HL-60 (cell line): Measurements from ENCODE around the gene SLC10A3.

ENCODE experiments used
- DNase-seq, 2 experiments: peaks; one replicate each; pipeline ENCODE4 v3.0.0-alpha.2; 2010 to 2020; ENCODE audit warnings: low read depth in 1 of 2, low spot score in 1 of 2
- H3K27ac ChIP-seq: fragments of 250-450 bp; sonication (Bioruptor Pico); replicated peaks from 2 replicates; pipeline ENCODE4 v1.5.1; 2020; ENCODE audit warnings: mild to moderate bottlenecking, moderate library complexity
- H3K27me3 ChIP-seq: fragments of 250-450 bp; sonication (Bioruptor Pico); 2 replicates; pipeline ENCODE4 v1.5.1; 2021; ENCODE audit warnings: mild to moderate bottlenecking, moderate library complexity; ENCODE audit not compliant: insufficient read depth, poor library complexity, severe bottlenecking
- H3K4me3 ChIP-seq: replicated peaks from 2 replicates; pipeline ENCODE4 v1.5.1; 2011; ENCODE audit warnings: mild to moderate bottlenecking, control low read depth, low read length; ENCODE audit not compliant: insufficient read depth
- GABPA ChIP-seq: IDR thresholded peaks from 2 replicates; pipeline ENCODE4 v1.6.1; 2012; ENCODE audit warnings: low read depth
- POLR2AphosphoS5 ChIP-seq: IDR thresholded peaks from 2 replicates; pipeline ENCODE4 v1.6.1; 2012; ENCODE audit warnings: low read depth
- SPI1 ChIP-seq: IDR thresholded peaks from 2 replicates; pipeline ENCODE4 v1.6.1; 2012; ENCODE audit warnings: low read depth, mild to moderate bottlenecking, borderline replicate concordance
- TF ChIP-seq, protein P1 (sequence below): IDR thresholded peaks from one replicate; pipeline ENCODE4 v1.5.1; 2011; ENCODE audit warnings: low read length, control low read depth, inconsistent platforms; ENCODE audit not compliant: insufficient read depth
- TF ChIP-seq, protein P2 (sequence below): IDR thresholded peaks from 2 replicates; pipeline ENCODE4 v1.6.1; 2012; ENCODE audit warnings: low read depth; ENCODE audit not compliant: insufficient replicate concordance

SLC10A3 gene

DNA sequence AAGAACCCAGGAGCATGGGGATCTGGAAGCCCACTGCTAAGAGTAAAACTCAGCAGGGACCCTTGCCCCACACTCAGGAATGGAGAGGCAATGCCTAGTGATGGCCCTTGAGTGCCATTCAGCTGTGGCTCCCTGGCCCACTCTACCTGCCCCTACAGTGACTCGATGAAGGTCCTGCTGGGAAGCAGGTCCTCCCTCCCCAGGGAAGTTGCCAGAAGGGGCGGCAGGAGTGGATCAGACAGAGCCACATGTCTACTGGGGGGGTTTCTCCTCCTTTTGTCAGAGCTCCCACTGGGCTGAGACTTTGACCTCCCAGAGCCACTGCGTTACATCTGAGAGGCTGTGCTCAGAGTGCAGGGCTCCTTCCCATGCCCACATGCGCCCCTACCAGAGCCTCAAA is 1.2 kb downstream of the SLC10A3 start:
- Histone ChIP-seq H3K4me3 (no peak overlapping the region), H3K27me3 (no peaks in the 10 kb centered on the region), H3K27ac (no peak overlapping the region)
- TF ChIP-seq, protein P1, sequence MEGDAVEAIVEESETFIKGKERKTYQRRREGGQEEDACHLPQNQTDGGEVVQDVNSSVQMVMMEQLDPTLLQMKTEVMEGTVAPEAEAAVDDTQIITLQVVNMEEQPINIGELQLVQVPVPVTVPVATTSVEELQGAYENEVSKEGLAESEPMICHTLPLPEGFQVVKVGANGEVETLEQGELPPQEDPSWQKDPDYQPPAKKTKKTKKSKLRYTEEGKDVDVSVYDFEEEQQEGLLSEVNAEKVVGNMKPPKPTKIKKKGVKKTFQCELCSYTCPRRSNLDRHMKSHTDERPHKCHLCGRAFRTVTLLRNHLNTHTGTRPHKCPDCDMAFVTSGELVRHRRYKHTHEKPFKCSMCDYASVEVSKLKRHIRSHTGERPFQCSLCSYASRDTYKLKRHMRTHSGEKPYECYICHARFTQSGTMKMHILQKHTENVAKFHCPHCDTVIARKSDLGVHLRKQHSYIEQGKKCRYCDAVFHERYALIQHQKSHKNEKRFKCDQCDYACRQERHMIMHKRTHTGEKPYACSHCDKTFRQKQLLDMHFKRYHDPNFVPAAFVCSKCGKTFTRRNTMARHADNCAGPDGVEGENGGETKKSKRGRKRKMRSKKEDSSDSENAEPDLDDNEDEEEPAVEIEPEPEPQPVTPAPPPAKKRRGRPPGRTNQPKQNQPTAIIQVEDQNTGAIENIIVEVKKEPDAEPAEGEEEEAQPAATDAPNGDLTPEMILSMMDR = no peak
- TF ChIP-seq SPI1 (no peak), GABPA (no peak)
- DNase-seq = no peak

DNA sequence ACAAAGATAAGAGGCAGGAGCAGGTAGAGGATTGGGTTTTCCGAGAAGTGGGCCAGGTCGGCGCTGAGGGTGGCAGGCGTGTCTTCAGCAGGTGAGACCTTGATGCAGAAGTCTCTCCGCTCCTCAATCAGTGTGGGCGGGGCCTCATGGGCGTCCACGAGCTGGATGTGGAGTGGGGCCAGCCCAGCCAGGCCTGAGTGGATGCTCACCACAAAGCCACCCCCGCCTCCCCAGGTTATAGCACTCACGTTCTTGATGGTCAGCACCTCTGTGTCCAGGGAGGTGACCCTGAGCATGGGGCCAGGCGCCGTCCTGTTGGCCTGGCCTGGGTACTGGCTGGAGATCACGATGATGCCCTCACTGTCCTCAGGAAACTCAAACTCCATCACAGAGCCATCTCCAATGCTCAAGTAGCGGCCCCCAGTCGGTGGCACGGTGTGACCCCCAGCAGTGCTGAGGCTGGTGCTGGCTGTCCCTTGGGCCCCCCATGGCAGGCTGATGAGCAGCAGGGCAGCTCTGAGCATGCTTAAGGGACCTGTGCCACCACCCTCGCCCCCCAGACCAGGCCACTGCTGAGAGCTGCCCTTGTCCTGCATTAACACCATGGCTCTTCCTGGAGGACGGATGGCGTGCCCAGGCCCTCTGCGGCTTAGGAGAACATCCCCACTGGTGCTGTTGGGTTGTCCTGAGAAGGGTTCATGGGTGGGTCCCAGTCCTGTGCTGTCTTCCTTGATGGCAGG is 1.9 kb downstream of the SLC10A3 start:
- Histone ChIP-seq H3K27me3 (no peaks in the 10 kb centered on the region), H3K27ac (no peak overlapping the region), H3K4me3 (no peak overlapping the region)
- TF ChIP-seq, protein P1 = no peak
- TF ChIP-seq POLR2AphosphoS5 (no peak), GABPA (no peak), SPI1 (no peak)
- TF ChIP-seq, protein P2, sequence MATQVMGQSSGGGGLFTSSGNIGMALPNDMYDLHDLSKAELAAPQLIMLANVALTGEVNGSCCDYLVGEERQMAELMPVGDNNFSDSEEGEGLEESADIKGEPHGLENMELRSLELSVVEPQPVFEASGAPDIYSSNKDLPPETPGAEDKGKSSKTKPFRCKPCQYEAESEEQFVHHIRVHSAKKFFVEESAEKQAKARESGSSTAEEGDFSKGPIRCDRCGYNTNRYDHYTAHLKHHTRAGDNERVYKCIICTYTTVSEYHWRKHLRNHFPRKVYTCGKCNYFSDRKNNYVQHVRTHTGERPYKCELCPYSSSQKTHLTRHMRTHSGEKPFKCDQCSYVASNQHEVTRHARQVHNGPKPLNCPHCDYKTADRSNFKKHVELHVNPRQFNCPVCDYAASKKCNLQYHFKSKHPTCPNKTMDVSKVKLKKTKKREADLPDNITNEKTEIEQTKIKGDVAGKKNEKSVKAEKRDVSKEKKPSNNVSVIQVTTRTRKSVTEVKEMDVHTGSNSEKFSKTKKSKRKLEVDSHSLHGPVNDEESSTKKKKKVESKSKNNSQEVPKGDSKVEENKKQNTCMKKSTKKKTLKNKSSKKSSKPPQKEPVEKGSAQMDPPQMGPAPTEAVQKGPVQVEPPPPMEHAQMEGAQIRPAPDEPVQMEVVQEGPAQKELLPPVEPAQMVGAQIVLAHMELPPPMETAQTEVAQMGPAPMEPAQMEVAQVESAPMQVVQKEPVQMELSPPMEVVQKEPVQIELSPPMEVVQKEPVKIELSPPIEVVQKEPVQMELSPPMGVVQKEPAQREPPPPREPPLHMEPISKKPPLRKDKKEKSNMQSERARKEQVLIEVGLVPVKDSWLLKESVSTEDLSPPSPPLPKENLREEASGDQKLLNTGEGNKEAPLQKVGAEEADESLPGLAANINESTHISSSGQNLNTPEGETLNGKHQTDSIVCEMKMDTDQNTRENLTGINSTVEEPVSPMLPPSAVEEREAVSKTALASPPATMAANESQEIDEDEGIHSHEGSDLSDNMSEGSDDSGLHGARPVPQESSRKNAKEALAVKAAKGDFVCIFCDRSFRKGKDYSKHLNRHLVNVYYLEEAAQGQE = no peak
- no peak for DNase-seq

DNA sequence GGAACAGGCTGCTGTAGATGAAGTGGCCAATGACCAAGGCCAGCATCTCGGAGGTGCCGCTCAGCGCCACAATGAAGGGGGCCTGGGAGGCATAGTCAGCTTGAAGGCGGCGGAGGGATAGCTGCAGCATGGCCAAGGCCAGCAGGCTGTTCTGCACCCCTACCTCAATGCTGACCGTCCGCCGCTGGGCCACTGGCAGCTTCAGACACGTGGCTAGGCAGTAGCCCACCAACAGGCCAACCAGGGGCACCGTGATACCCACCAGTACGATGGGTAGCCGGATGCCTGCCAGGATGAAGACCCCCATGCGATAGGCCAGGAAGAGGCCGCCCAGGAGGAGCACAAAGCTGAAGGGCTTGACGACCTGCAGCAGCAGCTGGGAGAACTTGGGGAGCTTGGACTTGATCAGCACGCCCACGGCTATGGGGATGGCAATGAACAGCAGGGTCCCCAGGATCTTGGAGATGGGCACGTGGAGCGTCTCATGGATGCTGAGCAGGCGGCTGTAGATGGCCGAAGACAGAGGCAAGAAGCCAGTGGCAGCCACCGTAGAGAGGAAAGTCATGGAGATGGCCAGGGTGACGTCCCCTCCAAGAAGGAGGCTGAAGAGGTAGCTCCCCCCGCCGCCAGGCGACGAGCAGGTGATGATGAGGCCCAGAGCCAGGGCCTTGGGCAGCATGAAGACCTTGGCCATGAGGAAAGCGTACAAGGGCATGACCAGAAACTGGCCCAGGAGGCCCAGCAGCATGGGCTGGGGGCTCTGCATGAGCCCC is 2.7 kb downstream of the SLC10A3 start:
- TF ChIP-seq, protein P1 = no peak
- TF ChIP-seq POLR2AphosphoS5 (no peak), GABPA (no peak), SPI1 (no peak)
- TF ChIP-seq, protein P2 = no peak
- no peaks in the 10 kb centered on the region for H3K27me3 ChIP-seq
- no peak overlapping the region for H3K27ac ChIP-seq
- no peak overlapping the region for H3K4me3 ChIP-seq
- no peak for DNase-seq
